ENCODE results near the gene PTAFR. TPM values are rescaled to one million over a fixed set of nuclear protein-coding genes. Genes with fewer than 3 reads are reported as not detected.

PTAFR gene
- polyA plus RNA-seq, 2 of the 4 experiments (the other 2 are of a cell fraction), result 0.17 to 0.58 TPM

- no peak overlapping the region for H3K4me3 ChIP-seq
- TF ChIP-seq NR3C1 (IDR thresholded peaks at IDR 0.05) (no peak), MAX (IDR thresholded peaks at IDR 0.05) (no peak), HDAC2 (IDR thresholded peaks at IDR 0.05) (no peak), MYC (IDR thresholded peaks at IDR 0.05; ENCODE audit: borderline replicate concordance, low read length) (no peak)
- H3K9me3 ChIP-seq, result no peaks in the 10 kb centered on the region
- FAIRE-seq (no peak), ATAC-seq (no peak), DNase-seq (ENCODE audit: low read depth in 1 of 2, low spot score in 1 of 2) (no peak)
- no peak overlapping the region for H3K27ac ChIP-seq
- 93% methylated on average over 4 of the region's 4 CpGs for WGBS (ENCODE audit: missing lambda C conversion rate)
- ChIA-PET POLR2A (no interaction called here), CTCF (interaction anchor here (1.1 to 1.2 kb wide), 2 partner anchors 43 to 53 kb away, joined by 3 to 4 read pairs; no protein-coding TSS in a partner anchor)
- peaks cover 11% of the 10 kb centered on the region for H3K4me1 ChIP-seq
- no peak overlapping the region for H3K4me2 ChIP-seq
Measured at GRCh38 chr1:28155628-28156027, 20.9 kb downstream of the PTAFR start.

- no peak for FAIRE-seq
- POLR2A ChIA-PET, result no interaction called here
- no peak for DNase-seq (ENCODE audit: low read depth in 1 of 2, low spot score in 1 of 2)
- no peaks in the 10 kb centered on the region for H3K9me3 ChIP-seq
- CTCF ChIA-PET, result interaction anchor here (0.6 to 2.5 kb wide), 5 partner anchors 10 to 78 kb away, joined by 4 to 10 read pairs (median 6); no protein-coding TSS in a partner anchor
- no peak for ATAC-seq
- no peak overlapping the region for H3K4me2 ChIP-seq
- peaks cover 11% of the 10 kb centered on the region for H3K4me1 ChIP-seq
- peak overlapping the region in 1 of 2 experiments; percentile 76; a peak in 4 of 6 replicates for H3K27ac ChIP-seq
- TF ChIP-seq FOSB (CRISPR knock-in tag; IDR thresholded peaks at IDR 0.05) (no peak), HES2 (IDR thresholded peaks at IDR 0.05) (no peak), HOXA7 (CRISPR knock-in tag; IDR thresholded peaks at IDR 0.05) (no peak), NR3C1 (IDR thresholded peaks at IDR 0.05) (no peak), BHLHE40 (IDR thresholded peaks at IDR 0.05; ENCODE audit: low read depth, low read length) (no peak), ZSCAN20 (CRISPR knock-in tag; IDR thresholded peaks at IDR 0.05) (no peak), EHMT2 (IDR thresholded peaks at IDR 0.05; ENCODE audit: low read depth) (no peak), HOXB13 (CRISPR knock-in tag; IDR thresholded peaks at IDR 0.05; ENCODE audit: low read depth) (no peak), MYC (IDR thresholded peaks at IDR 0.05; ENCODE audit: borderline replicate concordance, low read length) (no peak), ZFP36 (IDR thresholded peaks at IDR 0.05; ENCODE audit: borderline replicate concordance, partially characterized antibody) (no peak), CBX2 (IDR thresholded peaks at IDR 0.05; ENCODE audit: borderline replicate concordance, low read depth) (no peak), E2F6 (IDR thresholded peaks at IDR 0.05; ENCODE audit: borderline replicate concordance, low read depth) (no peak), JUN (IDR thresholded peaks at IDR 0.05) (no peak), GATA3 (IDR thresholded peaks at IDR 0.05; ENCODE audit: borderline replicate concordance) (no peak), ATOH8 (CRISPR knock-in tag; IDR thresholded peaks at IDR 0.05; ENCODE audit: low read depth) (no peak), NPAS2 (CRISPR knock-in tag; IDR thresholded peaks at IDR 0.05; ENCODE audit: borderline replicate concordance) (no peak), REST (IDR thresholded peaks at IDR 0.05) (no peak), RCOR1 (IDR thresholded peaks at IDR 0.05; ENCODE audit: low read depth, low read length) (no peak)
- 80% methylated on average over 9 of the region's 9 CpGs for WGBS (ENCODE audit: missing lambda C conversion rate)
- no peak overlapping the region for H3K4me3 ChIP-seq
Measured at GRCh38 chr1:28154078-28154594, 22.4 kb downstream of the PTAFR start.

All from A549 (cell line).